HEK293 (cell line): ENCODE data around the gene MSLN.

Experiments used
- CTCF ChIP-seq: fragments of 450-650 bp; formaldehyde crosslinking; IDR thresholded peaks from 2 replicates; pipeline ENCODE4 v1.5.1; 2016; ENCODE audit warnings: missing biosample characterization, missing genetic modification characterization
- ZNF654 ChIP-seq: fragments of 450-650 bp; formaldehyde crosslinking; IDR thresholded peaks from 2 replicates; pipeline ENCODE4 v1.5.1; 2016; ENCODE audit warnings: low read depth, missing biosample characterization, missing genetic modification characterization
- ZNF785 ChIP-seq: fragments of 450-650 bp; formaldehyde crosslinking; IDR thresholded peaks from 2 replicates; pipeline ENCODE4 v1.5.1; 2016; ENCODE audit warnings: missing biosample characterization, missing genetic modification characterization

DNA sequence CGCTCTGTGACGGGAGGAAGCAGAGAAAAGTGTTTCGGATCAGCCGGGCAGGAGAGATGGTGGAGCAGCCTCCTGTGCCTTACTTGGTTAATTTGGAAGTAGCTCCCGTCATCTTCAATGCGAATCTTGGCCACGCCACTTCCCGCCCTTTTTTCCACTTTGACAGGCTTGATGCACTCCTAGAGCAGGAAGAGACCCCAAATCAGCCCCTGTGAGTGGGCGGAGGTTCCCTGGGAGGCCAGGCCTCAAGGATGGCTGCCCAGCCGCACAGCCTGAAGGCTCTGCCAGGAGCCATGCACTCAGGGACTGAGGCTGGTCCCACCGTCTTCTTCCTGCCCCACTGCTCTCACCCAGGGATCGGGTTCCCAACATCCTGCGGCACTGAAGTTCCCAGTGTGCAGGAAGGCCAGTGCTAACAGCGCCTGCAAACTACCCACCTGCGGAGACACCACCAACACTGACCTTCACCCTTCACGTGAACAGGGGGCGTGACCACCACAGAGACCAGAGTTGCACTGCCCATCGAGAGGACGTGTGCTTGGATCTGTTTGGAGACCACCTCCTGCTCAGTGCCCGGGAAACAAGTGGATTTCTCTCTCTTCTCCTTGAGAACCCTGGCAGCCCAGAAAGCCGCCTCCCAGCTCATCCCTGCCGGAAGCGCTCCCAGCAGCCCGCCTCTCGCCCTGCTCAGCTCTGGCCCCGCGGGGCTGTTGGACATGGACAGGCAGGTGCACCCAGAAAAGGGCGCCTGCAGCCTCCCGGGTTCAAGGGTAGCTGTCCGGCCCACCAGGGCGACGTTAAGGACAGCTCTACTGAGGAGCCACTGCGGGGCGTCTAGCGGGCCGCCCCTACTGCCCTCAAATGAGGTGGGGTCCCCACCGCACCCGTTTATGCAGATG lies 20.7 kb upstream of the MSLN start:
- TF ChIP-seq CTCF (tag by site-specific recombination) (no peak), ZNF785 (tag by site-specific recombination) (no peak), ZNF654 (tag by site-specific recombination) (no peak)
